Activated naive CD4-positive, alpha-beta T cell treated with anti-CD3 and anti-CD28 coated beads, Interleukin-2, amount 10 ng/mL, durations not matched to agents 7 days and 5 days (primary cell): ENCODE measurements around the gene EP300.

Source experiments
- CTCF ChIA-PET: fragments of 350-600 bp; sonication (Branson Sonifier 250); formaldehyde crosslinking; loops from one replicate; lab custom pipeline; 2021; ENCODE audit warnings: antibody characterized with exemption; lab: Charles Lee
- DNase-seq: peaks from one replicate; pipeline ENCODE4 v3.0.0-alpha.2; 2020
- H3K27ac Mint-ChIP-seq: one replicate; pipeline ENCODE4 v1.8.0; 2021; ENCODE audit warnings: mild to moderate bottlenecking, moderate library complexity, mixed read lengths
- H3K27me3 Mint-ChIP-seq: one replicate; pipeline ENCODE4 v1.8.0; 2021; ENCODE audit warnings: mild to moderate bottlenecking, mixed read lengths
- H3K36me3 Mint-ChIP-seq: one replicate; pipeline ENCODE4 v1.8.0; 2021; ENCODE audit warnings: mixed read lengths
- H3K4me1 Mint-ChIP-seq: one replicate; pipeline ENCODE4 v1.8.0; 2021; ENCODE audit warnings: mixed read lengths
- H3K4me3 Mint-ChIP-seq: one replicate; pipeline ENCODE4 v1.8.0; 2021; ENCODE audit warnings: mild to moderate bottlenecking, moderate library complexity, mixed read lengths
- H3K9me3 Mint-ChIP-seq: one replicate; pipeline ENCODE4 v1.8.0; 2021; ENCODE audit warnings: mixed read lengths

Gene EP300

GRCh38 chr22:41222846-41223507 lies 130.6 kb downstream of the EP300 start:
- Mint-ChIP-seq H3K9me3 (no peaks in the 10 kb centered on the region), H3K4me3 (no peak overlapping the region), H3K36me3 (peaks cover 23% of the 10 kb centered on the region), H3K4me1 (peaks cover 4% of the 10 kb centered on the region), H3K27ac (no peak overlapping the region), H3K27me3 (no peaks in the 10 kb centered on the region)
- no peak for DNase-seq
- CTCF ChIA-PET = interaction anchor here (2.2 kb wide), 1 partner anchor 14 kb away, joined by 6 read pairs; no protein-coding TSS in a partner anchor

- H3K9me3 Mint-ChIP-seq = no peaks in the 10 kb centered on the region
- CTCF ChIA-PET = interaction anchor here (2.2 kb wide), 1 partner anchor 14 kb away, joined by 6 read pairs; no protein-coding TSS in a partner anchor
- H3K27me3 Mint-ChIP-seq = no peaks in the 10 kb centered on the region
- DNase-seq = no peak
- peaks cover 23% of the 10 kb centered on the region for H3K36me3 Mint-ChIP-seq
- no peak overlapping the region for H3K4me3 Mint-ChIP-seq
- no peak overlapping the region for H3K27ac Mint-ChIP-seq
- H3K4me1 Mint-ChIP-seq = peaks cover 3% of the 10 kb centered on the region
These were observed 131.1 kb downstream of the EP300 start for GRCh38 chr22:41223535-41223934.

- Mint-ChIP-seq H3K4me3 (no peak overlapping the region), H3K36me3 (peaks cover 16% of the 10 kb centered on the region), H3K27me3 (no peaks in the 10 kb centered on the region), H3K4me1 (no peaks in the 10 kb centered on the region), H3K9me3 (no peaks in the 10 kb centered on the region), H3K27ac (no peak overlapping the region)
- no peak for DNase-seq
- CTCF ChIA-PET = interaction anchor here (1.2 kb wide), 1 partner anchor 11 kb away, joined by 4 read pairs; no protein-coding TSS in a partner anchor
These were observed 134.6 kb downstream of the EP300 start for GRCh38 chr22:41226723-41227655.

GRCh38 chr22:41229215-41229614 lies 136.8 kb downstream of the EP300 start:
- Mint-ChIP-seq H3K27me3 (no peaks in the 10 kb centered on the region), H3K4me1 (no peaks in the 10 kb centered on the region), H3K4me3 (no peak overlapping the region), H3K27ac (no peak overlapping the region), H3K36me3 (peaks cover 13% of the 10 kb centered on the region), H3K9me3 (no peaks in the 10 kb centered on the region)
- no peak for DNase-seq
- CTCF ChIA-PET = interaction anchor here (1.0 kb wide), 1 partner anchor 9 kb away, joined by 3 read pairs; no protein-coding TSS in a partner anchor
